Measurements from ENCODE around the gene LANCL2.

Gene LANCL2

GRCh38 chr7:55365205-55365674, at the start of gene LANCL2:
LANCL2 (plus strand) TSS chr7:55365337; CDS start chr7:55366026, 689 bp downstream.
- TF ChIP-seq CTCF (IDR thresholded peaks at IDR 0.05; ENCODE audit: control insufficient read depth, extremely low read depth, insufficient read depth), result no peak
- peak; percentile 13 for DNase-seq (ENCODE audit: low read depth)
- H3K4me3 ChIP-seq (ENCODE audit: low read depth, low read length), result peak within 1 kb of the TSS; percentile 92

- H3K4me3 ChIP-seq (ENCODE audit: low read depth, low read length), result no peak overlapping the region
- no peak for TF ChIP-seq CTCF (IDR thresholded peaks at IDR 0.05; ENCODE audit: control insufficient read depth, extremely low read depth, insufficient read depth)
- peak; percentile 87 for DNase-seq (ENCODE audit: low read depth)
Measured at GRCh38 chr7:55325371-55325792, 39.8 kb upstream of the LANCL2 start.

- DNase-seq (ENCODE audit: low read depth), result peak; percentile 40
- no peak for TF ChIP-seq CTCF (IDR thresholded peaks at IDR 0.05; ENCODE audit: control insufficient read depth, extremely low read depth, insufficient read depth)
- H3K4me3 ChIP-seq (ENCODE audit: low read depth, low read length), result no peak overlapping the region
Measured at GRCh38 chr7:55326081-55326835, 38.9 kb upstream of the LANCL2 start.

- no peak for DNase-seq (ENCODE audit: low read depth)
- TF ChIP-seq CTCF (IDR thresholded peaks at IDR 0.05; ENCODE audit: control insufficient read depth, extremely low read depth, insufficient read depth), result no peak
- H3K4me3 ChIP-seq (ENCODE audit: low read depth, low read length), result no peak overlapping the region
Measured at GRCh38 chr7:55326945-55327626, 38.1 kb upstream of the LANCL2 start.

GRCh38 chr7:55335151-55335550, 30.0 kb upstream of the LANCL2 start:
- no peak for TF ChIP-seq CTCF (IDR thresholded peaks at IDR 0.05; ENCODE audit: control insufficient read depth, extremely low read depth, insufficient read depth)
- DNase-seq (ENCODE audit: low read depth), result no peak
- no peak overlapping the region for H3K4me3 ChIP-seq (ENCODE audit: low read depth, low read length)

- DNase-seq (ENCODE audit: low read depth), result no peak
- no peak overlapping the region for H3K4me3 ChIP-seq (ENCODE audit: low read depth, low read length)
- TF ChIP-seq CTCF (IDR thresholded peaks at IDR 0.05; ENCODE audit: control insufficient read depth, extremely low read depth, insufficient read depth), result no peak
Measured at GRCh38 chr7:55335786-55336185, 29.4 kb upstream of the LANCL2 start.
